ENCODE measurements around the gene C17orf67.

DNA sequence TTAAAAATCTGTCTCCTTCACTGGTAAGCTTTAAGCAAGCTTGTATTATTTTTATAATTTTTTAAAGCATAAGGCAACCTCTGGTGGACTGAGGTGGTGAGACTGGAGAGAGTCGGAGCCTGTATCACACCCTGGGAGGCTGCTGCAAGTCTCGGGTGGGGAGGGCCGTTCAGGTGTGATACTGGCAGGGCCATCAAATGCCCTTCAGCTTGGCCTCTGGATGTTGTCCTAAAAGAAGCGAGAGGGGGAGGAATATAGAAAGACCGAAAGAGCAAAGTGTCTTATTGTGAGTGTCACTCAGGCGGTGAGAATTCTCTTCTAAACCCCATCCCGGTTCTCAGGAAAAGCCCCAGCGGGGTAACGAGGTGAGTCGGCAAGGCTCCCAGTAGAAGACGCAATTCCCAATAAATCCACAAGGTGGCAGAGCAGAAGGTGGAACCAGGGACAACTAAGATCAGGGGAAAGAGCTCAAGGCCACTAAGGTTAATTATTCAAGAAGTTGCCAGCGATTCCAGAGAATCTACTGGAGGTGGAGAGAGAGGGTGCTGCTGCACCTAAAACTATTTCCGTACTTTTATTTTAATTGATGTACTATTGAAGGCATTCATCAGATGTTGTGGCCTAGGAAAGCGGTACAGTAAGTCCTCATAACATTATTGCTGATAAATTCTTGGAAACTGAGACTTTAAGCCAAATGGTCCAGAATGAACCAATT lies 14.1 kb downstream of the C17orf67 start:
- TF ChIP-seq POLR2A (IDR thresholded peaks at IDR 0.05), result no peak
- TF ChIP-seq, protein P1, sequence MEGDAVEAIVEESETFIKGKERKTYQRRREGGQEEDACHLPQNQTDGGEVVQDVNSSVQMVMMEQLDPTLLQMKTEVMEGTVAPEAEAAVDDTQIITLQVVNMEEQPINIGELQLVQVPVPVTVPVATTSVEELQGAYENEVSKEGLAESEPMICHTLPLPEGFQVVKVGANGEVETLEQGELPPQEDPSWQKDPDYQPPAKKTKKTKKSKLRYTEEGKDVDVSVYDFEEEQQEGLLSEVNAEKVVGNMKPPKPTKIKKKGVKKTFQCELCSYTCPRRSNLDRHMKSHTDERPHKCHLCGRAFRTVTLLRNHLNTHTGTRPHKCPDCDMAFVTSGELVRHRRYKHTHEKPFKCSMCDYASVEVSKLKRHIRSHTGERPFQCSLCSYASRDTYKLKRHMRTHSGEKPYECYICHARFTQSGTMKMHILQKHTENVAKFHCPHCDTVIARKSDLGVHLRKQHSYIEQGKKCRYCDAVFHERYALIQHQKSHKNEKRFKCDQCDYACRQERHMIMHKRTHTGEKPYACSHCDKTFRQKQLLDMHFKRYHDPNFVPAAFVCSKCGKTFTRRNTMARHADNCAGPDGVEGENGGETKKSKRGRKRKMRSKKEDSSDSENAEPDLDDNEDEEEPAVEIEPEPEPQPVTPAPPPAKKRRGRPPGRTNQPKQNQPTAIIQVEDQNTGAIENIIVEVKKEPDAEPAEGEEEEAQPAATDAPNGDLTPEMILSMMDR (IDR thresholded peaks at IDR 0.05), result peak; percentile 67 to 82 (median 81)
